Mucosa of gallbladder (tissue), 1 donor: ENCODE measurements around the gene MYBPHL. TPM values are rescaled to one million over a fixed set of nuclear protein-coding genes. Genes with fewer than 3 reads are reported as not detected.

Experiments
- DNase-seq: peaks from one replicate; pipeline ENCODE4 v3.0.0-alpha.2; 2020; ENCODE audit warnings: low spot score
- total RNA-seq: library from RNA; stranded (reverse); gene quantifications from one replicate; pipeline ENCODE4 v1.2.1, GENCODE V29; 2021
- donor health status: DM: no; HTN: no; CAD: no.

MYBPHL gene
- total RNA-seq, 1 donor from 2014 or later, result 0.20 TPM

DNA sequence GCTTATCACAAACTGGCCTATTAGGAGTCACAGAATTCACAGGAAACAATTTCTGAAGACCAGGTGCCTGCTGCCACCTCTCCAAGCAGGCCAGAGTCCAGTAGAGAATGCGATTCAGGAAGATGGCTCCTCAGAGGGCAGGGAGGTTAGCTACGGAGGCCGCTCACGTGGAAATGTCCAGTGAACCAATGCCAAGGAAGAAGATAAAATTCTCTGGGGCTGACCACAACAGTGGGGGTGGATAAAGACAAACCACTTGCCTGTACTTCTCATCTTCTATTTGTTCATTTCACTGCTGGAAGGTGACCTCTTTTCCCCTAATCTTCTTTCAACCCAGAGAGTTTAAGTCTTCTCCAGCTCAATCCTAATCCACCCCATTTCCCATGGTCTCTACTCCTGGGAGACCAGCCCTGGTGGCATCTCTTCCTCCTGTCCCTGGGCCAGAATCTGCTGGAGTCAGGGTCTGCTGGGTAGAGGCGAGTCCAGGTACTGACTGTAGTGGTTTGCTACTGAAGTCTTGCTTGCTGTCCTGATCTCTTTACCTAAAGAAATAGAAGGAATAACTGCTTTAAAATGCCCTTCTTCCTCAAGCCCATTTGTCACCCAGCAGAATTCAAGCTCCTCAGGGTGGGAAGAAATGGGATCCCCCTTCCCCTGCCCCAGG is 27.1 kb downstream of the MYBPHL start:
- no peak for DNase-seq

DNA sequence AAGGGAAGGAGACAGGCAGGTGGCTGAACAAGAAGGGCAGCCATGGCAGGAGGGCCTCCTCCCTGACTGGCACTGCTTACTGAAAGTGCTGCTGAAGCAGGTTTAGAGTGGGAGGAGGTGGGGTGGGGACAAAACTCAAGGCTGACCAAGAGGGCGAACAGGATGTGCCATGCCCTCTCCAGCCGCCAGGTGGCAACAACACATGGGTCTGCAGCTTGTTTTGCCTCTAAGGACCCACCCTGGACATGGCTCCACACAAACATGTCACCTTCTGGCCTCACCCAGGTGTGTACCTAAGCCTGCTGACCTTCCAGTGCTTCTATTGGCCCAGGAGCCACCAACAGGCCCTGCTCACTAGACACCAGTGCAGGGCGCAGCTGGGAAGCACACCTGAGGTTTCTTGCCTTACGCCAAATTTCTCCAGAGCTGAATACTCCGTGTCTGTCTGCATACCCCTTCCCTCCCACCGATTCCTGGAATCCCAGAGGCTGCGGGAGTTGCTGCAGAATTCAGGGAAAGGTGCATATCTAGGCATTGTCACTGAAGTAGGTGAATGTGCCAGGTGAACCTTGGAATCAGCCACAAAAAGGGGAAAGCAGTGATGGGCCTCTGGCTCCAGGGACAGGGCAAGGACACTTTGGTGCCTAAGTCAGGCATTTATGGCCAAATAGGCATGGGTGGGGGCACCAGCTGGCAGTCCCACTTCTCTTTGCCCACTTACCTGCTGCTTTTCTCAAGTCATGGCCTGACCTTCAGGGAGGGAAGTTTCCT is 29.2 kb downstream of the MYBPHL start:
- peak; percentile 77 for DNase-seq

GRCh38 chr1:109275706-109276345 is 31.0 kb downstream of the MYBPHL start:
- no peak for DNase-seq

GRCh38 chr1:109274533-109275476 is 32.0 kb downstream of the MYBPHL start:
- DNase-seq, result peak; percentile 75

DNA sequence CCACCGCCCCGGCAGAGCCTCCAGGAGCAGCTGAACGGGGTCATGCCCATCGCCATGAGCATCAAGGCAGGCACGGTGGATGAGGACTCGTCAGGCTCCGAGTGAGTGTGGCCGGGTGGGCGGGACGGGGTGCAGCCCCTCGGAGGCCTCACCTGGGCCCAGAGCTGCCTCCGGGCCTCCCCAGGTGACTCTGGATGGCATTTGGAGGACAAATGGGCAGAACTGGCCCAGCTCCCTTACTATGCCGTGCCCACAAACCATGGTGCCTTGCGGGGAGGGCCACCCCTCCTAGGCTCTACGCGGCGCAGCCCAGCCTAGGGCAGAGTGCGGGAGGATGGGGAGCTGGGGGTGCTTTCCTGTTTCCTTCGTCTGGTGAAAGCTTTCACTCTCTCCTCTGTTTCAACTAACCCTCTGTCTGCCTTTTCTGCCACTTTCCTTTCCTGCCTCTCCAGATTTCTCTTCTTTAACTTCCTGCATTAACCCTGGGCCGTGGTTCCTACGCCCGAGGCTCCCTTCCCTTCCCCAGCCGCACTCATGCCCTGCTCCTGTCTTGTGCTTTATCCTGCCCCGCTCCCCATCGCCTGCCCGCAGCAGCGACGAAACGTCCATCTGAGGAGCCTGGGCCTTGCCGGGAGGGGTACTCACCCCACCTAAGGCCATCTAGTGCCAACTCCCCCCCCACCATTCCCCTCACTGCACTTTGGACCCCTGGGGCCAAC is 33.1 kb downstream of the MYBPHL start:
- no peak for DNase-seq

DNA sequence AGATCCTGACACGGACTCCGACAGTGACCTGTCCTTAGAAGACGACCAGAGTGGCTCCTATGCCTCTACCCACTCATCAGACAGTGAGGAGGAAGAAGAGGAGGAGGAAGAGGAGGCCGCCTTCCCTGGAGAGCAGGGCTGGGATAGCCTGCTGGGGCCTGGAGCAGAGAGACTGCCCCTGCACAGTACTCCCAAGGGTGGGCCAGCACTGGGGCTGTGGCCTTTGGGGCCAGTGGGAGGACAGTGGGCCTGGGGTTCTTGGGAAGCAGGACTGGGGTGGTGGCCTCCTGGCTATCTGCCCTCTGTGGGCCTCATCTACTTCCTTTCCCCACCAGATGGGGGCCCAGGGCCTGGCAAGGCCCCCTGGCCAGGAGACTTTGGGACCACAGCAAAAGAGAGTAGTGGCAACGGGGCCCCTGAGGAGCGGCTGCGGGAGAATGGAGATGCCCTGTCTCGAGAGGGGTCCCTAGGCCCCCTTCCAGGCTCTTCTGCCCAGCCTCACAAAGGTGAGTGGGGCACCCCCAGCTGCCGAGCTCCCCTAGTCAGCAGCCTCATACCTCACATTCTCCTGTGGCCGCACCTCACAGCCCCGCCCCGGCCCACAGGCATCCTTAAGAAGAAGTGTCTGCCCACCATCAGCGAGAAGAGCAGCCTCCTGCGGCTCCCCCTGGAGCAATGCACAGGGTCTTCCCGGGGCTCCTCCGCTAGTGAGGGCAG is 33.8 kb downstream of the MYBPHL start:
- no peak for DNase-seq

DNA sequence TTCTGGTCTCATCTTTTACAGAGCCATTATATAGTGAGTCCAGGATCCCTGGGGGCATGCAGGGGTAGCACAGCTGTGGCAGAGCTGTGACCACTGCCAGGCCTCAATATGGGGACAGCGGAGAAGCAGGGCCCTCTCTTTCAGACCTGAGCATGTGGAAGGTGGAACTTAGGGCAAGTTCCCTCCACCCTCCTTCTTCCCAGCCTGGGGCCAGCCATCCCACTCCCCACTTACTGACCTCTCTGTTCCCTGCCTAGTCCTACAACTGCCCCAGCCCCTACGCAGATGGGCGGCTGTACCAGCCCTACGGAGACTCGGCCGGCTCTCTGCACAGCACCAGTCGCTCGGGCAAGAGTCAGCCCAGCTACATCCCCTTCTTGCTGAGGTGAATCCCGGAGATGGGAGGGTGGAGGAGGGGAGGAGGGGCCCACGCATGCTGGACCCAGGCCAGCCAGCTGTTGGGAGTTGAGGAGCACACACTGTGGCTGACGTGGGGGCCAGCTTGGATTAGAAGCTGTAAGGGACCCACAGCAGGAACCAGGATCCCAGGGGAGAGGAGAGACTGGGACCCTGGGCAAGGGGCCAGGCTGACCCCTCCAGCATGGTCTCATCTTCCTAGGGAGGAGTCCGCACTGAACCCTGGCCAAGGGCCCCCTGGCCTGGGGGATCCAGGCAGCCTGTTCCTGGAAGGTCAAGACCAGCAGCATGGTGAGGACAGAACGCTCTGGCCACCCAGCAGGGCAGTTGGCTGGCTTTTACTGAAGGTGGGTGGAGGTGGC is 34.6 kb downstream of the MYBPHL start:
- DNase-seq, result no peak

GRCh38 chr1:109271458-109271857 is 35.4 kb downstream of the MYBPHL start:
- no peak for DNase-seq

DNA sequence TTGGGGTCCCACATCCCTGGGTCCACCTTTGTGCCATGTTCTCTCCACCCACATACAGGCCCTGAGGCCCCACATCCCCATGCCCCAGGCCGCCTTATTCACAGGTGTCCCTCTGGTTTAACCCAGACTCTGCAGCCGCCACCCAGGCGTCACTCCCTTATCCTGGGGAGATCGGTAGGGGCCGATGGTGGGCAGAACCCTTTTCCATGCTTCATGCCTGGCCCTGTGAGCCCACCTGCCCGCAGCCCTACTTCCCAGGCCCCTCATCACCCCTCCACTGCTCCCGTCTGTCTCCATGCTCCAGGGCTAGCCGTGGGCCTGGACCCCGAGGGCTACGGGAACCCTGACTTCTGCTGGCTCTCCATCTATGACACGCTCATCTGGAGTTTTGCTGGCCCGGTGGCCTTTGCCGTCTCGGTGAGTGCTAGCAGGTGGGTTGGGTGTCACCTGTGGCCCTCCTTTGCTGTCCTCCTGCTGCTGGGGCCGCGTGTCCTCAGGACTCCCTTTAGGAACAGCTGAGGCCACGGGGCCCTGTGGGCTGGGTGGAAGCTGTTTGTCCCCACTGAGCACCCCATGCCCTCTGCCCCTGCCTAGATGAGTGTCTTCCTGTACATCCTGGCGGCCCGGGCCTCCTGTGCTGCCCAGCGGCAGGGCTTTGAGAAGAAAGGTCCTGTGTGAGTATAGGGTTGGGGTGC is 36.0 kb downstream of the MYBPHL start:
- no peak for DNase-seq

GRCh38 chr1:109269981-109270622 is 36.7 kb downstream of the MYBPHL start:
- no peak for DNase-seq

GRCh38 chr1:109269212-109269980 is 37.4 kb downstream of the MYBPHL start:
- no peak for DNase-seq

DNA sequence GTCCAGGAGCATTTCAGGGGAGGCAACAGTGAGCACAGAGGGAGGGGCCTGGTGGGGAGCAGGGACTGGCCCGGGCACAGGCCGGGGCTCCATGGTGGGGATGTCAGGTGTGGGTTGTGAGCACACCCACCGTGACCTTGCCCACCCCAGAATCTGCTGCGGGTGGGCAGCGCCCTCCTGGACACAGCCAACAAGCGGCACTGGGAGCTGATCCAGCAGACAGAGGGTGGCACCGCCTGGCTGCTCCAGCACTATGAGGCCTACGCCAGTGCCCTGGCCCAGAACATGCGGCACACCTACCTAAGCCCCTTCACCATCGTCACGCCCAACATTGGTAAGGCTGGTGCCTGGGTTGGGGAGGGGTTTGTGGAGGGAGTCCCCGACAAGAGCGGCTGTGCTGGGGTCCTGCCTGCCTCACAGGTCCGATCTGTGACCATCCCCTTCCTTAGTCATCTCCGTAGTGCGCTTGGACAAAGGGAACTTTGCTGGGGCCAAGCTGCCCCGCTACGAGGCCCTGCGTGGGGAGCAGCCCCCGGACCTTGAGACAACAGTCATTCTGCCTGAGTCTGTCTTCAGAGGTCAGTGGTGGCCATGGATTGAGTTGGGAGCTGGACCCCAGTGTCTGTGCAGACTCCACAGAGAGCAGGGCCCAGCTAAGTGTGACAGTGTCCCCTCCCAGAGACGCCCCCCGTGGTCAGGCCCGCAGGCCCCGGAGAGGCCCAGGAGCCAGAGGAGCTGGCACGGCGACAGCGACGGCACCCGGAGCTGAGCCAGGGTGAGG is 38.2 kb downstream of the MYBPHL start:
- no peak for DNase-seq

GRCh38 chr1:109267743-109268300 is 39.0 kb downstream of the MYBPHL start:
- DNase-seq, result no peak

DNA sequence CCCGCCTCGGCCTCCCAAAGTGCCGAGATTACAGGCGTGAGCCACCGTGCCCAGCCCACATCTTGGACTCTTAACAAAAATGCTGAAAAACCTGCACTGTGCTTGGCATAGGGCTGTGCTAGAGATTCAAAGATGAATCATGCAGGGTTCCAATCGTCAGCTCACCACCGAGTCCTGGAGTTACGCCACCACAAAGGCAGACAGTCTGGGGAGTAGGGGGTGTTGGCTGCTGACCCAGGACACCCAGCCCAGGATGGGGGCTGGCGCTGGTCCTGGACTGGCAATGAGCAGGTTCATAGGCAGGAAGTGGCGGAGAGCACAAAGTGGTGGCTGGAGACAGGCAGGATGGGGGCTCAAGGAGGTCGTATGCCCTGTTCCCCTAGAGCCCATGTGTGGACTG is 39.8 kb downstream of the MYBPHL start:
- no peak for DNase-seq

DNA sequence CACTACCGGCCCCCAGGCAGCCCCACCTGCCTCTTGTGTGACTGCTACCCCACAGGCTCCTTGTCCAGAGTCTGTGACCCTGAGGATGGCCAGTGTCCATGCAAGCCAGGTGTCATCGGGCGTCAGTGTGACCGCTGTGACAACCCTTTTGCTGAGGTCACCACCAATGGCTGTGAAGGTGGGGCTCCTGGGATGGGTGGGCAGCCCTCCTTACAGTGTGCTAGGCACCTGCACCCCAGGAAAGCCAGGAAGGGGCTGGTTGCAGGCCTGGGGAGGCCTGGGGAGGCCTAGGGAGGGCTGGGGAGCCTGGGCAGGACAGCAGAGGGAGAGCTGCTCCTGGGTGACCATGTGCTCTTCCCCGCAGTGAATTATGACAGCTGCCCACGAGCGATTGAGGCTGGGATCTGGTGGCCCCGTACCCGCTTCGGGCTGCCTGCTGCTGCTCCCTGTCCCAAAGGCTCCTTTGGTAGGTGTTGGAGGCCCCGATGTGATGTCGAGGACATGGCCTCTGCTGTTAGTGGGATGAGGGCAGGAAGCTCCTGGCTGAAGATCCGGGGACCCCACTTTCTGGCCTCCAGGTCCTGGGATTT is 41.0 kb downstream of the MYBPHL start:
- no peak for DNase-seq

- no peak for DNase-seq
Observed at GRCh38 chr1:109265016-109265415, 41.8 kb downstream of the MYBPHL start.
